ENCODE results near the gene RTP3.

The RTP3 gene

GRCh38 chr3:46509661-46510187, 11.9 kb downstream of the RTP3 start:
- Histone ChIP-seq H3K36me3 (ENCODE audit: control insufficient read depth, insufficient read depth, low read length) (no peaks in the 10 kb centered on the region), H3K27me3 (replicated peaks; ENCODE audit: control insufficient read depth, insufficient read depth, low read length) (no peaks in the 10 kb centered on the region), H3K4me3 (replicated peaks; ENCODE audit: low read depth, low read length) (no peak overlapping the region)
- no peak for TF ChIP-seq CTCF (IDR thresholded peaks at IDR 0.05; ENCODE audit: insufficient read depth, low read length, poor library complexity, severe bottlenecking)
- no peak for DNase-seq (ENCODE audit: extremely low read depth, insufficient read length)

GRCh38 chr3:46512191-46512749, 14.5 kb downstream of the RTP3 start:
- no peak for TF ChIP-seq CTCF (IDR thresholded peaks at IDR 0.05; ENCODE audit: insufficient read depth, low read length, poor library complexity, severe bottlenecking)
- no peak for DNase-seq (ENCODE audit: extremely low read depth, insufficient read length)
- no peak overlapping the region for H3K4me3 ChIP-seq (replicated peaks; ENCODE audit: low read depth, low read length)
- H3K36me3 ChIP-seq (ENCODE audit: control insufficient read depth, insufficient read depth, low read length): no peaks in the 10 kb centered on the region
- H3K27me3 ChIP-seq (replicated peaks; ENCODE audit: control insufficient read depth, insufficient read depth, low read length): no peaks in the 10 kb centered on the region

- no peak for DNase-seq (ENCODE audit: extremely low read depth, insufficient read length)
- no peaks in the 10 kb centered on the region for H3K36me3 ChIP-seq (ENCODE audit: control insufficient read depth, insufficient read depth, low read length)
Measured at GRCh38 chr3:46516521-46516920, 18.7 kb downstream of the RTP3 start.

GRCh38 chr3:46517016-46517783, 19.4 kb downstream of the RTP3 start:
- TF ChIP-seq CTCF (IDR thresholded peaks at IDR 0.05; ENCODE audit: insufficient read depth, low read length, poor library complexity, severe bottlenecking): no peak
- Histone ChIP-seq H3K4me3 (replicated peaks; ENCODE audit: low read depth, low read length) (no peak overlapping the region), H3K27me3 (replicated peaks; ENCODE audit: control insufficient read depth, insufficient read depth, low read length) (no peaks in the 10 kb centered on the region), H3K36me3 (ENCODE audit: control insufficient read depth, insufficient read depth, low read length) (no peaks in the 10 kb centered on the region)
- DNase-seq (ENCODE audit: extremely low read depth, insufficient read length): no peak

More at GRCh38 chr3:46516521-46516920, 18.7 kb downstream of the RTP3 start:
- H3K27me3 ChIP-seq (replicated peaks; ENCODE audit: control insufficient read depth, insufficient read depth, low read length): no peaks in the 10 kb centered on the region
- H3K4me3 ChIP-seq (replicated peaks; ENCODE audit: low read depth, low read length): no peak overlapping the region
- no peak for TF ChIP-seq CTCF (IDR thresholded peaks at IDR 0.05; ENCODE audit: insufficient read depth, low read length, poor library complexity, severe bottlenecking)

GRCh38 chr3:46517784-46518181, 20.0 kb downstream of the RTP3 start:
- no peak for TF ChIP-seq CTCF (IDR thresholded peaks at IDR 0.05; ENCODE audit: insufficient read depth, low read length, poor library complexity, severe bottlenecking)
- no peaks in the 10 kb centered on the region for H3K27me3 ChIP-seq (replicated peaks; ENCODE audit: control insufficient read depth, insufficient read depth, low read length)

More at GRCh38 chr3:46517784-46518181, 20.0 kb downstream of the RTP3 start:
- no peak for DNase-seq (ENCODE audit: extremely low read depth, insufficient read length)
- H3K36me3 ChIP-seq (ENCODE audit: control insufficient read depth, insufficient read depth, low read length): no peaks in the 10 kb centered on the region
- no peak overlapping the region for H3K4me3 ChIP-seq (replicated peaks; ENCODE audit: low read depth, low read length)
